ENCODE results near the gene ASPG. TPM values are rescaled to one million over a fixed set of nuclear protein-coding genes. Genes with fewer than 3 reads are reported as not detected.

Gene ASPG
- total and polyA plus RNA-seq, 2 of the 13 experiments (the other 11 are each of a cell fraction or from before 2014, with no cell fraction given): not detected

DNA sequence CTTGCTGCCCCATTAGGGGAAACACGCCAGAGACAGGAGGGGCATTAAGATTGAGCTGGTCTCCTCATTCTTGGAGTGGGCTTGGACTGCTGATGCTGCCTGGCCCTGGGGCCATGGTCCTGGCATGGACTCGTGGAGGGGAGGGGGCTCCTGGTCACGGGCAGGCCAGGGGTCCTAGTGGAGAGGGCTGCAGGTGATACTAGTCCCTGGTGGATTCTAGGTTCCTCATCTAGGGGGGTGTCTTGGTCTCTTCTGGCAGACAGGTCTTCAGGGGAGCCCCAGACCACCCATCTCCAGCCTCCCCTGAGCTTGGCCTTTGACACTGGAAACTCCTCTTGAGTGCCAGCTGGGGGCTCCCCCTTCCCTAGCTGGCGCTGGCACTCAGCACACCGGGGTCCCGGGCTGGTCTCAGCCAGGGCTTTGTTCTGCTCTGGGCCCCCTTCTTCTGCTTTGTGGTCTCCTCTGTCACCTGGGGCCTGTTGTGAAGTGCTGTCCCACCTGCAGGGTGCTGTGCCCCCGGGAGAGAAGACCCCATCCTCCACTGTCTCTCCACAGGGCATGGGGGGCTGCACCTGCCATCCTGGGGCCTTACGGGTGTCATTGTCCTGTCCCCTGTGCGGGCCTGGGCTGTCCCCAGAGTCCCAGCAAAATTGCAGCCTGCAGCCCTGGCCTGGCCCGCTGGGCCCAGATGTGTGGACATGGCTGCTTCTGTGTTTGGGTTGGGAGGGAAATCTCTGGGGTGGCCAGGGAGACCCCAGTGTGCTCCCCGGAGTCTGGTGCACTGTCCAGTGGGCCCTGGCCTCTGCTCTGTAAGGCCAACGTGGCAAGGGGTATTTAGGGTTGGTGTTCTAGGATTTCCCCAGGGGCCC lies 55.2 kb downstream of the ASPG start:
- Histone ChIP-seq H3K36me3 (replicated peaks in 1 of 2; ENCODE audit: control insufficient read depth in 1 of 2, insufficient read depth in 2 of 2, low read length in 2 of 2) (no peaks in the 10 kb centered on the region), H3K4me1 (ENCODE audit: insufficient read depth, low read length) (no peaks in the 10 kb centered on the region), H3K9me3 (ENCODE audit: low read length) (no peaks in the 10 kb centered on the region), H3K4me2 (ENCODE audit: low read depth, low read length) (no peak overlapping the region), H3K27me3 (ENCODE audit: control insufficient read depth in 1 of 2, insufficient read depth in 2 of 2, low read length in 2 of 2) (peaks cover 13 to 74% of the 10 kb centered on the region in 2 experiments; a peak in 4 of 5 replicates), H3K9ac (ENCODE audit: insufficient read depth, low read depth, low read length) (no peak overlapping the region), H4K20me1 (ENCODE audit: insufficient read depth, low read length) (0 out of 2 replicates have a peak, but pooled peaks cover 2% of the 10 kb centered on the region), H3K4me3 (replicated peaks in 1 of 3; ENCODE audit: insufficient read depth in 1 of 3, low read depth in 2 of 3, low read length in 3 of 3) (no peak overlapping the region), H3K79me2 (ENCODE audit: insufficient read depth, low read length) (no peaks in the 10 kb centered on the region), H2AFZ (ENCODE audit: low read length) (no peak overlapping the region), H3K27ac (ENCODE audit: extremely low read length, insufficient read depth, low read length) (no peak overlapping the region)
- CTCF ChIA-PET (ENCODE audit: low intra/inter-chr PET ratio, low total read pairs): no interaction called here
- no peak for TF ChIP-seq CBFB (CRISPR knock-in tag; IDR thresholded peaks at IDR 0.05)
- no peak for TF ChIP-seq HOXA5 (CRISPR knock-in tag; IDR thresholded peaks at IDR 0.05)
- TF ChIP-seq, protein P1, sequence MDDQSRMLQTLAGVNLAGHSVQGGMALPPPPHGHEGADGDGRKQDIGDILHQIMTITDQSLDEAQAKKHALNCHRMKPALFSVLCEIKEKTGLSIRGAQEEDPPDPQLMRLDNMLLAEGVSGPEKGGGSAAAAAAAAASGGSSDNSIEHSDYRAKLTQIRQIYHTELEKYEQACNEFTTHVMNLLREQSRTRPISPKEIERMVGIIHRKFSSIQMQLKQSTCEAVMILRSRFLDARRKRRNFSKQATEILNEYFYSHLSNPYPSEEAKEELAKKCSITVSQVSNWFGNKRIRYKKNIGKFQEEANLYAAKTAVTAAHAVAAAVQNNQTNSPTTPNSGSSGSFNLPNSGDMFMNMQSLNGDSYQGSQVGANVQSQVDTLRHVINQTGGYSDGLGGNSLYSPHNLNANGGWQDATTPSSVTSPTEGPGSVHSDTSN (CRISPR knock-in tag; IDR thresholded peaks at IDR 0.05; ENCODE audit: borderline replicate concordance): no peak
- TF ChIP-seq, protein P2, sequence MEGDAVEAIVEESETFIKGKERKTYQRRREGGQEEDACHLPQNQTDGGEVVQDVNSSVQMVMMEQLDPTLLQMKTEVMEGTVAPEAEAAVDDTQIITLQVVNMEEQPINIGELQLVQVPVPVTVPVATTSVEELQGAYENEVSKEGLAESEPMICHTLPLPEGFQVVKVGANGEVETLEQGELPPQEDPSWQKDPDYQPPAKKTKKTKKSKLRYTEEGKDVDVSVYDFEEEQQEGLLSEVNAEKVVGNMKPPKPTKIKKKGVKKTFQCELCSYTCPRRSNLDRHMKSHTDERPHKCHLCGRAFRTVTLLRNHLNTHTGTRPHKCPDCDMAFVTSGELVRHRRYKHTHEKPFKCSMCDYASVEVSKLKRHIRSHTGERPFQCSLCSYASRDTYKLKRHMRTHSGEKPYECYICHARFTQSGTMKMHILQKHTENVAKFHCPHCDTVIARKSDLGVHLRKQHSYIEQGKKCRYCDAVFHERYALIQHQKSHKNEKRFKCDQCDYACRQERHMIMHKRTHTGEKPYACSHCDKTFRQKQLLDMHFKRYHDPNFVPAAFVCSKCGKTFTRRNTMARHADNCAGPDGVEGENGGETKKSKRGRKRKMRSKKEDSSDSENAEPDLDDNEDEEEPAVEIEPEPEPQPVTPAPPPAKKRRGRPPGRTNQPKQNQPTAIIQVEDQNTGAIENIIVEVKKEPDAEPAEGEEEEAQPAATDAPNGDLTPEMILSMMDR (CRISPR knock-in tag; IDR thresholded peaks at IDR 0.05): no peak
- TF ChIP-seq RBM22 (optimal IDR thresholded peaks at IDR 0.05; ENCODE audit: low read length): no peak
- TF ChIP-seq ZNF790 (CRISPR knock-in tag; IDR thresholded peaks at IDR 0.05; ENCODE audit: borderline replicate concordance): no peak
- no peak for TF ChIP-seq ZKSCAN1 (IDR thresholded peaks at IDR 0.05; ENCODE audit: low read length)
- TF ChIP-seq, protein P3, sequence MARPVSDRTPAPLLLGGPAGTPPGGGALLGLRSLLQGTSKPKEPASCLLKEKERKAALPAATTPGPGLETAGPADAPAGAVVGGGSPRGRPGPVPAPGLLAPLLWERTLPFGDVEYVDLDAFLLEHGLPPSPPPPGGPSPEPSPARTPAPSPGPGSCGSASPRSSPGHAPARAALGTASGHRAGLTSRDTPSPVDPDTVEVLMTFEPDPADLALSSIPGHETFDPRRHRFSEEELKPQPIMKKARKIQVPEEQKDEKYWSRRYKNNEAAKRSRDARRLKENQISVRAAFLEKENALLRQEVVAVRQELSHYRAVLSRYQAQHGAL (CRISPR knock-in tag; IDR thresholded peaks at IDR 0.05; ENCODE audit: not compliant biosample characterization): no peak
- no peak for TF ChIP-seq GLI4 (CRISPR knock-in tag; IDR thresholded peaks at IDR 0.05; ENCODE audit: borderline replicate concordance)
- no peak for TF ChIP-seq NFKBIZ (CRISPR knock-in tag; IDR thresholded peaks at IDR 0.05)
- TF ChIP-seq KDM3A (CRISPR knock-in tag; IDR thresholded peaks at IDR 0.05; ENCODE audit: low read depth): no peak
- POLR2A ChIA-PET: no interaction called here
- BruUV-seq (replicated peaks): no TSS peak
- DNase-seq (ENCODE audit: low spot score) (no peak), FAIRE-seq (no peak), ATAC-seq (no peak)
- 0% methylated on average over 3 of the region's 12 CpGs for WGBS (ENCODE audit: low lambda C conversion rate)
- in situ Hi-C loops (cut with HindIII; ENCODE audit: extremely low pct_ligation_motif_present, low pct_unique_long_range_greater_than_20kb): no loop called here
- intact Hi-C loops (cut with micrococcal nuclease; ENCODE audit: unreplicated experiment): no loop called here

Data from HepG2 (cell line).